Omental fat pad (tissue), 4 donors: ENCODE measurements around the gene MBNL2. TPM values are rescaled to one million over a fixed set of nuclear protein-coding genes. Genes with fewer than 3 reads are reported as not detected.
"Not testable (repeated sequence)": the region's sequence is repeated elsewhere in the genome, so short reads cannot be mapped to it uniquely, and the experiment has no call there.

ENCODE experiments used
- ATAC-seq: fragments of 150-250 bp; one replicate; pipeline ENCODE4 v1.9.1; 2016; ENCODE audit warnings: mild to moderate bottlenecking, moderate library complexity; ENCODE audit not compliant: low FRiP score
- DNase-seq: peaks from one replicate; pipeline ENCODE4 v3.0.0-alpha.2; 2019; ENCODE audit warnings: low spot score
- total RNA-seq, 4 donors: library from RNA; depleted of rRNA; stranded (reverse); fragments of >200 nt; gene quantifications; one replicate each; pipeline ENCODE4 v1.1.0, GENCODE V29; 2016
- TF ChIP-seq, protein P1 (sequence below), 3 donors: fragments of 450-650 bp; IDR thresholded peaks; one replicate each; pipeline ENCODE4 v1.5.1; 2016 to 2017; ENCODE audit warnings: antibody characterized with exemption in 3 of 3, mild to moderate bottlenecking in 3 of 3, moderate library complexity in 2 of 3

Gene MBNL2
- total RNA-seq, 4 donors from 2014 or later, result 105 to 132 (median 123) TPM

DNA sequence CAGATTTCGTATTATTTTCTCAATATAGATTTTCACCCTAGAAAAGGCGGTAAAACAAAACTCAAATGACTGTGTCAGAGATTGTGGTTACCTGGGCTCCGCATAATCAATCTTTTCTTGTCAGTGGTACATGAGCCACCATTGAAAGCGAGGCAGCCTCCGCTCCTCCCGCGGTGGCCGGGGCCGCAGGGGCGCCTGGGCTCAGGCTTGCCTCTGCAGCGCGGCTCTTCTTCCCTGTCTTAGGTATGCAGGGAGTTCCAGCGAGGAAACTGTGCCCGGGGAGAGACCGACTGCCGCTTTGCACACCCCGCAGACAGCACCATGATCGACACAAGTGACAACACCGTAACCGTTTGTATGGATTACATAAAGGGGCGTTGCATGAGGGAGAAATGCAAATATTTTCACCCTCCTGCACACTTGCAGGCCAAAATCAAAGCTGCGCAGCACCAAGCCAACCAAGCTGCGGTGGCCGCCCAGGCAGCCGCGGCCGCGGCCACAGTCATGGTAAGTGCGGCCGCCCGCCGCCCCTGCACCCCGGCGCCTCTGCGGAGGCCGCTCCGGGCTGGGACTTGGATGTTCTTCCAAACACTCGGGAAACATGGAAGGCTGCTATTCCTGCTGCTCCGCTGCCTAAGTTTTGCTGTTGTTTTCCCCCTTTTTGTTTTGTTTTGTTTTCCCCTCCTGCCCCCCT is 124.6 kb downstream of the MBNL2 start:
- ATAC-seq, result no peak
- TF ChIP-seq, protein P1, sequence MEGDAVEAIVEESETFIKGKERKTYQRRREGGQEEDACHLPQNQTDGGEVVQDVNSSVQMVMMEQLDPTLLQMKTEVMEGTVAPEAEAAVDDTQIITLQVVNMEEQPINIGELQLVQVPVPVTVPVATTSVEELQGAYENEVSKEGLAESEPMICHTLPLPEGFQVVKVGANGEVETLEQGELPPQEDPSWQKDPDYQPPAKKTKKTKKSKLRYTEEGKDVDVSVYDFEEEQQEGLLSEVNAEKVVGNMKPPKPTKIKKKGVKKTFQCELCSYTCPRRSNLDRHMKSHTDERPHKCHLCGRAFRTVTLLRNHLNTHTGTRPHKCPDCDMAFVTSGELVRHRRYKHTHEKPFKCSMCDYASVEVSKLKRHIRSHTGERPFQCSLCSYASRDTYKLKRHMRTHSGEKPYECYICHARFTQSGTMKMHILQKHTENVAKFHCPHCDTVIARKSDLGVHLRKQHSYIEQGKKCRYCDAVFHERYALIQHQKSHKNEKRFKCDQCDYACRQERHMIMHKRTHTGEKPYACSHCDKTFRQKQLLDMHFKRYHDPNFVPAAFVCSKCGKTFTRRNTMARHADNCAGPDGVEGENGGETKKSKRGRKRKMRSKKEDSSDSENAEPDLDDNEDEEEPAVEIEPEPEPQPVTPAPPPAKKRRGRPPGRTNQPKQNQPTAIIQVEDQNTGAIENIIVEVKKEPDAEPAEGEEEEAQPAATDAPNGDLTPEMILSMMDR (IDR thresholded peaks at IDR 0.05), result no peak

DNA sequence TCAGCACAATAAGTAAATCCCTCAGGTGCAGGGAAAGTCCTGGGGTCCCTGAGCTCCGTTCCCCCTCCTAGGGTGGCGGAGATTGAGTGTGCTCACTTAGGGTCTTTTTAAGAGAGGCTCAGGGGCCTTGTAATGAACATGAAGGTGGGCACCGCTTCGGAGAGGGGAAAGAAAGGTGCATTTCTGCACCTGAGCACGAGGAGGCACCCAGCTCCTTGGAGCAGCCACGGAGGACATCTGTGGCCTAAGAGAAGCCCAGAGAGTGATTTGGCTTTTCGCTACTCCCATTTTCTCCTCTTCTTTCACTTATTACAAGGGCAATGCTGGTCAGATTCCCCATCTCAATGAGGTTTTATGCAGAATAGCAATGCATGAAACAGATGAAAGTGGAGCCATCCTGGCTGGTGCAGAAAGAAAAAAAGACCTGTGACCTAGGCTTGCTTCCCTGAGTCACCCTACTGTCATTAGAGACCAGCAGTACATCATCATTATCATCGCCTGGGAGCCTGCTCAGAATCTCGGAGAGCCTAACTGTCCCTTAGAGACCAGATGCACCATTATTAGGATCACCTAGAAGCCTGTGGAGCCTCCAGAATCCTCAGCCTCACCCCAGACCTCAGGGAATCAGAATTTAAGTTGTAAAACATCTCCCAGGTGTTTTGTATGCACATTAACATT is 125.3 kb downstream of the MBNL2 start:
- DNase-seq, result no peak
- TF ChIP-seq, protein P1 (IDR thresholded peaks at IDR 0.05), result no peak
- ATAC-seq, result no peak

More for the DNA sequence above, 124.6 kb downstream of the MBNL2 start:
- DNase-seq, result no peak

DNA sequence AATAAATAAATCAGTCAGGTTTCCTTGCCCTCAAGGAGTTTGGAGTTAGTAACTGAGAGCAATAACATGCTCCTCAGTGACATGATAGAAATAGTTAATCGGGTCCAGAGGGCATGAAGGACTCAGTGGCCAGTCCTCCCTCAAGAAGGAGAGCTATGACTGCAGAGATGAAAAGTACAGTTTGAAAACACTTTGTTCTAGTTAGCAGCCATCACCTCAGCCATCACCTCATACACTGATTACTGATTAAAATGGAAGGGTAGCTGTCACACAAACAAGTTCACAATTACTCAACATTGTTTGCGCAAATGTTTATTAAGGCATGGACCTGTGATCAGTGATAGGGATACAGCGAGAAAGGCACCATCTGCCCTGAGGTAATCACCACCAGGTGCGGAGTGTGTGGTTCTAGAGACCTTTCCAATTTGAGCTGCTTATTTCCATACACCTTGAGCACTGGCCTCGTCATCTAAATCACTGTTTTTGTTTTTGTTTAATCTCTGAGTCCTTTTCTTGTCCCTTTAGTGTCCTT is 126.5 kb downstream of the MBNL2 start:
- TF ChIP-seq, protein P1 (IDR thresholded peaks at IDR 0.05), result no peak
- no peak for DNase-seq

DNA sequence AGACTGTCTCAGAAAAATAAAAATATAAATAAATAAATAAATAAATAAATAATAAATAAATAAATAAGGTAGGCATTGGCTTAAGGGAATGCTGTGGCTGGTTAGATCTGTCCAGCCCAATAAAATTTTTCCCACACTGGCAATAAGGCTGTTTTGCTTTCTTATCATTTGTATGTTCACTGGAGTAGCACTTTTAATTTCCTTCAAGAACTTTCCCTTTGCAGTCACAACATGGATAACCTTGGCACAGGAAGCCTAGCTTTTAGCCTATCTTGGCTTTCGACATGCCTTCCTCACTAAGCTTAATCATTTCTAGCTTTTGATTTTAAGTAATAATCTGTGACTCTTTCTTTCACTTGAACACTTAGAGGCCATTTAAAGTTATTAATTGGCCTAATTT is 129.9 kb downstream of the MBNL2 start:
- not testable (repeated sequence) for ATAC-seq, DNase-seq

More for the DNA sequence above, 126.5 kb downstream of the MBNL2 start:
- ATAC-seq, result no peak

DNA sequence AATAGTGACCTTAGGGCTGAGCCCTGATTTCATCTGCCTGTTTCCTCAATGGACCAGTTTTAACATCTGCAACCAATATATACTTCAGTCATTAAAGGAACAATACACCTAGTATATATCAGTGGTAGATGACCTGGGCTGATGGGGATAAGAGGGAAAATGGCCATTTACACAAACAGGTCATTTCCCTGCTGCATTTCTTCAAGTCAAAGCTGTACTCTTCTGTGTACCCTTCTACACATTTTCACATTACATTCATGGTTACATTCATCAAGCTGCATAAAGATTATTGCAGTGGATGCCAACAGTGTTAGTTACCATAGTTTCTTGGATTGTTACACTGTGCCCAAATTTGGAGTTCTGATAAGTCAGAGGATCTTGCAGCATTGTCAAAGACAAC is 130.7 kb downstream of the MBNL2 start:
- TF ChIP-seq, protein P1 (IDR thresholded peaks at IDR 0.05), result no peak
- ATAC-seq (no peak), DNase-seq (no peak)

DNA sequence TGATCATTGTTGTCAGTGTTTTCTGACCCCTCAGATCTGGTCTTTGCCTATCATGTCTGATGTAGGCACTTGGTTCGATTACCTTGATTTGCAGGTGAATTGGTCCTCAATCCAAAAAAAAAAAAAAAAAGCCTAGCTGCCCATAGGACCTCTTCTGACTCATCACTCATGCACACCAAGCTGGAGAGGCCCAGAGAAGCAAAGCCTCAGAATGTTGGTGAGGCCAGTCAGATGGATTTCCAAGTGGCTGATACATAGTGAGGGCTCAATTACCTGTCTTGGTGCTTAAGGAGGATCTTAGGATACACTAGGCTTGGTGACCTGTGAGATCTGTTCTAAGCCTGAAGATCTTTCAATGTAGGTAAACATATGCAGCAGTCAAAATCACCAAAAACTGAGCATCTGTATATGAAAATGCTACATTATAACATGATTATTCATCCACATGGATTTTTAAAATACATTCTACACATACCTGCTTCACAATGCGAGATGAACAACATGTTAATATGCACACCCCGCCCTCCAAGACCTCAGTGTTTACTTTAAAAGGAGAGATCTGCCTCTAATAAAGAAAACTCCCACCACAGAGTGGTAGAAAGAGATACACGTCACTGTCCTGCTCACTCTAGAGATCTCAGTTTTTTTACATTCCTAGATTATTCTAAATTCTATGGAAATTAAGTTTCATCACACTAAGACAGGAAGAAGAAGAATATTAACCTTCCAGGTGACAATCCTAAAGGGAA is 132.0 kb downstream of the MBNL2 start:
- TF ChIP-seq, protein P1 (IDR thresholded peaks at IDR 0.05), result no peak
- no peak for DNase-seq
- no peak for ATAC-seq

DNA sequence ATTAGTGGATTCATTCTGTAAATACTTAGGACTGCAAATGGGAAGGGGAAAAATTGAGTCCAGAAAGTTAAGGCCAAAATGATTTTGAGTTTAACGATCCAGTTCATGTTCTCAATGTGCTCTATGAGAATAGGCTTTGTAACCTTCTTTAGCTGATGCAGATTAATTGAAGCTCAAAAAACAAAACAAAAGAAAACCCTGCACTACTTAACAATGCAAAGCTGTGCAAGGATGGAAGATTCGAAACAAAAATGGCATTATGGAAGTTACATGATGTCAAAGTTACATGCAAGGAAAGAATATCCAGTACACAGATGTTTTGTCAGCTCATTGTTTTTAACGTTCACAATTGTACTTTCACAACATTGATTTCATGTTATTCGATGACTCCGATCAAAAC is 132.7 kb downstream of the MBNL2 start:
- DNase-seq, result no peak
- ATAC-seq, result no peak
- TF ChIP-seq, protein P1 (IDR thresholded peaks at IDR 0.05), result no peak
